Measurements from ENCODE around the gene MYOCD.

Gene MYOCD

GRCh38 chr17:12623220-12623848 is 42.4 kb upstream of the MYOCD start:
- no peak overlapping the region for H3K27ac ChIP-seq
- no peak for TF ChIP-seq CTCF (conservative IDR thresholded peaks at IDR 0.05)

DNA sequence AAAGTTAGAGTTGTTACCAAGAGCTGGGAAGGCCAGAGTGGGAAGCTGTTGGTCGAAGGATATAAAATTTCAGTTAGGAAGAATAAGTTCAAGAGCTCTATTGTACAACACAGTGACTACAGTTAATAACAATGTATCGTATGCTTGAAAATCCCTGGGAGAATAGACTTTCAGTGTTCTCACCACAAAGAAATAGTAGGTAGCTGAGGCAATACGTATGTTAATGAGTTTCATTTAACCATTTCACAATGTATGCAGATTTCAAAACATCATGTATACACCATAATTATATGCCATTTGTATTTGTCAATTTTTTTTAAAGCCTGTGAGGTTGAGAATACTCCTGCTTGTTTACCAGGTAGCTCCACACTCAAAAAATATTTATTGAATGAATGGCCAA is 41.5 kb upstream of the MYOCD start:
- no peak overlapping the region for H3K27ac ChIP-seq
- TF ChIP-seq CTCF (conservative IDR thresholded peaks at IDR 0.05) = no peak

DNA sequence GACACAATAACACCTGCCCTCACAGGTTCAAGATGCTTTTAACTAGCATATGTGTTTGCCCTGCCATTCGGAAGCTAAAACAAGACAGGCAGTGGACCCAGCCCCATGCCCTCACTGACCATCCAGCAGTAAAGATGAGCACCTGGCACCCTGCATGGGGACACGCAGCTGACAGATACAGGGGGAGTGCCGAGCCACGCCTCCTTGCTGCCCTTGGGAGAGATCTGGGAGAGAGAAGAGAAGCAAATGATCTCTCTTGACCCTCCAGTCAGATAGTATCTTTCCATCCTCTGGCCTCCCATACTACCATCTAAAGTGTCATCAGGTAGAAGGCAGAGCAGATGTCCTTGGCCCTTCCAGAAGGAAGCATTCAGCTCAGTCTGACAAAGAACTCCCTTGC is 40.6 kb upstream of the MYOCD start:
- no peak for TF ChIP-seq CTCF (conservative IDR thresholded peaks at IDR 0.05)
- no peak overlapping the region for H3K27ac ChIP-seq

DNA sequence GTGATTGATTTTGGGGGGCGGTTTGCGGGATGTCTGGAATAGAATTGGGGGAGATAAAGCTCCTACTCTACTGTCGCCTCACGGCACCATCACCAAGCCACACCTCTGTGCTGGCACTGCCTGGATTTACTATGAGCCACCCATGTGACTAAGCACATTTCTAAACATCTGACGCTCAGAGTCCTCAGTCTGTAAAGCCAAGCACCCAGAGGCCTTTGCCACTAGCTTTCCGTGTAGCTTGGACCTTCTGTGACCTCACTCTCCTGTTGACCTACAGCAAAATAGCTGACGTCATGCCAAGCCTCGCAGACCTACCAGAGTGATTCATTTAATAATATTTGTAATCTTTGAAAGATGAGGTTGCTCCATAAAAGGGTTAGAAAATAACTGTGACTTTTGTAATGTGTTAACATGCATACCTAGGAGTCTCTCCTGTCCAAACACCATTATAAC is 38.5 kb upstream of the MYOCD start:
- TF ChIP-seq CTCF (conservative IDR thresholded peaks at IDR 0.05) = no peak
- H3K27ac ChIP-seq = no peak overlapping the region

DNA sequence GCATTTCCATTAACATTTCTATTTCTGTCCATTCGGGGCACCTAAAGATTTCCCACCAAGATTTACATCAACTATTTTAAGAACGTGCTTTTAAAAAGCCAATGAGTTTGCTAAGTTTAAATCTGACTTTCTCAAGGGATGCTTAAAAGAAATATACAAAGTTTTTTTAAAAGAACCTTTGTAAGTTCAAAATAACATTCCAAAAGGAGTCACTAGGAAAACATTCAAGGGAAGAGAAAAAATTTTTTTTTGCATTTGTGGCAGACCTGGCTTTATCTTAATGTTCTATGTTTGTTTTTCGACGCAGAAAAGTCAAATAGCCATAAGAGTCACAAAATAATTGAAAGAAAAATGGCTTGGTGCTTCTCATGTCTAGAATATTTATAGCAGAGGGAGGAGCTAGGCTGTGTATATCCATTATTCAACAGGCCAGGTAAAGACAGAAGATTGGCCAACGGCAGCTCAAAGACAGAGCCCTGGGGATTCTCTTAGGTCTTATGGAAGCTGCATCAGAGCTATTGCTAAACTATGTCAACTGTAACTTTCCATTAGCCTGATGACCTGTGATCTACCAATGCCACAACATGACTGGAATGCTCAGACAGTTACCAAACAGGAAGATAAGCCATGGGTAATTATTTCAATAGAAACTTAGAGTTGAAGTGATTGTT is 37.8 kb upstream of the MYOCD start:
- H3K27ac ChIP-seq = no peak overlapping the region
- TF ChIP-seq CTCF (conservative IDR thresholded peaks at IDR 0.05) = no peak

- no peak for TF ChIP-seq CTCF (conservative IDR thresholded peaks at IDR 0.05)
- no peak overlapping the region for H3K27ac ChIP-seq
Observed at GRCh38 chr17:12631076-12631475, 34.6 kb upstream of the MYOCD start.

GRCh38 chr17:12632785-12633184 is 32.9 kb upstream of the MYOCD start:
- no peak overlapping the region for H3K27ac ChIP-seq
- no peak for TF ChIP-seq CTCF (conservative IDR thresholded peaks at IDR 0.05)

Measured in VCaP (cell line).